C4-2B (cell line): ENCODE measurements around the gene CFAP20DC.

Source experiments
- CTCF ChIP-seq: fragments of 450-650 bp; conservative IDR thresholded peaks from 2 replicates; pipeline ENCODE4 v1.5.1; 2017; ENCODE audit warnings: mild to moderate bottlenecking
- ZFX ChIP-seq: fragments of 450-650 bp; IDR thresholded peaks from 2 replicates; pipeline ENCODE4 v1.6.1; 2017

- TF ChIP-seq CTCF, result no peak
- no peak for TF ChIP-seq ZFX
Measured at GRCh38 chr3:58948018-58948417, 101.8 kb downstream of the CFAP20DC start.
